Activated CD8-positive, alpha-beta memory T cell treated with anti-CD3 and anti-CD28 coated beads, Interleukin-2, amount 50 U/mL, for 48 hours (primary cell): ENCODE data around the gene CXorf51A.
"Not testable (repeated sequence)": the region's sequence is repeated elsewhere in the genome, so short reads cannot be mapped to it uniquely, and the experiment has no call there.

ENCODE experiments used
- DNase-seq: peaks from one replicate; pipeline ENCODE4 v3.0.0-alpha.2; 2020

CXorf51A gene

GRCh38 chrX:146814644-146815043 is at the start of gene CXorf51A:
TSS of gene CXorf51A (minus strand) at chrX:146814744. CDS start at chrX:146814723, 21 bp downstream.
- DNase-seq, result not testable (repeated sequence)

DNA sequence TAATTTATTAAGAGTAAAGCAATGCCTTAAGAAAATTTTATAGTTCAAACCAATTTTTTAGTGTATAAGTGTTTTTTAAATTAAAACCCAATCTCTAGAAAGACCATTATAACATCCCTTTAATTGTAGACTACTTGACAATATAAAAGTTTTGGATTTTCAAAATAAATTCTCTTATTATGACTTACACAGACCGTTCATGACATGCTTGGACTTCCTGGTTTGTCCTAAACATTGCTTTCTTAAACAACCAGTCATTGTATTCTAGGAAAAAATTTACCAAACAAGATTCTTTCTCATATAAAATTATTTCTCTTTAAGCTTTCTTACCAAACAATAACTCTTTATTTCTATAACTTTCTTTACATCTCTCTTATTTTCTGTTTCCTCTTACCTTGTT is 49.0 kb upstream of the CXorf51A start:
- DNase-seq, result no peak

GRCh38 chrX:146854281-146854680 is 39.7 kb upstream of the CXorf51A start:
- no peak for DNase-seq

GRCh38 chrX:146831994-146832393 is 17.4 kb upstream of the CXorf51A start:
- no peak for DNase-seq

DNA sequence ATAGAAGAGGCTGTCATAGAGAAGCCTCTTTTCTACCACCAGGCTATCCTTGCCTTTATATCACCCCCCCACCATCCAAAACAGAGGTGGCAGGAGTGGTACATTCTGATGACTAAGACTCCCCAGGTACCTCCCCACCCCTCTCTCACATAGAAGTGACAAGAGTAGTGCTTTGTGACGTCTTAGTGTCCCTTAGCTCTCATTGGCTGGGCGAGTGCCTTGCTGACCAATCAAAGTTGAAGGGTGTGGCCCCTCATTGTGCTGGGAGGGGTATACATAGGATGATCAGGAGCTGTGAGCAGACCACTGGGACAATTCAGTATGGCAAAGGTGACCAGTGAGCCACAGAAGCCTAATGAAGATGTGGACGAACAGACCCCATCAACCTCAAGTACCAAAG is 5.1 kb downstream of the CXorf51A start, which contains the start of gene CXorf51B:
Gene CXorf51B, plus strand, starts transcription at position 301 of the 400 bp plus-strand sequence. Its CDS starts 21 bp downstream, at position 322.
- not testable (repeated sequence) for DNase-seq
